GM23338 (cell line): ENCODE measurements around the gene SH3RF3.

Source experiments
- CREB1 ChIP-seq: fragments of 250-450 bp; sonication (Bioruptor Pico); IDR thresholded peaks from 2 replicates; pipeline ENCODE4 v1.5.0; 2020; ENCODE audit warnings: low read depth, mild to moderate bottlenecking, moderate library complexity
- CTCF ChIP-seq, 2 experiments: fragments of 200-600 bp in 1 of 2; sonication (generic) in 1 of 2; conservative IDR thresholded peaks; 2 replicates each; pipeline versions ENCODE4 v1.5.1 to v1.6.1; 2016 to 2017; ENCODE audit warnings: antibody characterized with exemption in 2 of 2, low read depth in 2 of 2, mild to moderate bottlenecking in 2 of 2, moderate library complexity in 1 of 2
- ETS1 ChIP-seq: IDR thresholded peaks from 2 replicates; pipeline ENCODE4 v1.6.1; 2016; ENCODE audit warnings: antibody characterized with exemption
- EZH2 ChIP-seq: fragments of 200-600 bp; sonication (generic); IDR thresholded peaks from one replicate; pipeline ENCODE4 v1.8.0; 2017; ENCODE audit warnings: antibody characterized with exemption, mild to moderate bottlenecking, low read depth; ENCODE audit not compliant: unreplicated experiment
- EZH2phosphoT487 ChIP-seq: fragments of 200-600 bp; sonication (generic); IDR thresholded peaks from one replicate; pipeline ENCODE4 v1.8.1; 2018; ENCODE audit warnings: antibody characterized with exemption; ENCODE audit not compliant: unreplicated experiment
- JUNB ChIP-seq: IDR thresholded peaks from one replicate; pipeline ENCODE4 v1.6.1; 2016; ENCODE audit warnings: antibody characterized with exemption; ENCODE audit not compliant: unreplicated experiment
- NANOG ChIP-seq: IDR thresholded peaks from 2 replicates; pipeline ENCODE4 v1.6.1; 2016; ENCODE audit warnings: antibody characterized with exemption, borderline replicate concordance
- POLR2AphosphoS5 ChIP-seq: IDR thresholded peaks from 2 replicates; pipeline ENCODE4 v1.6.1; 2016; ENCODE audit warnings: antibody characterized with exemption, low read depth
- REST ChIP-seq: IDR thresholded peaks from one replicate; pipeline ENCODE4 v1.6.1; 2018; ENCODE audit warnings: antibody characterized with exemption; ENCODE audit not compliant: unreplicated experiment
- STAT1 ChIP-seq: IDR thresholded peaks from one replicate; pipeline ENCODE4 v1.6.1; 2016; ENCODE audit warnings: antibody characterized with exemption; ENCODE audit not compliant: unreplicated experiment
- ZNF114 ChIP-seq: fragments of 250-450 bp; sonication (Bioruptor Pico); IDR thresholded peaks from 2 replicates; pipeline ENCODE4 v1.5.0; 2020; ENCODE audit warnings: mild to moderate bottlenecking, moderate library complexity
- ZNF331 ChIP-seq: fragments of 250-450 bp; sonication (Bioruptor Pico); IDR thresholded peaks from 2 replicates; pipeline ENCODE4 v1.5.0; 2020; ENCODE audit warnings: low read depth, mild to moderate bottlenecking, moderate library complexity

GRCh38 chr2:109201465-109202327 is 72.7 kb downstream of the SH3RF3 start:
- TF ChIP-seq EZH2 = no peak
- TF ChIP-seq CTCF (conservative IDR thresholded peaks at IDR 0.05; ENCODE audit: low read depth in 2 of 2) = no peak
- no peak for TF ChIP-seq NANOG
- TF ChIP-seq CREB1 = no peak
- no peak for TF ChIP-seq EZH2phosphoT487
- TF ChIP-seq POLR2AphosphoS5 = no peak
- no peak for TF ChIP-seq STAT1
- TF ChIP-seq JUNB = no peak
- no peak for TF ChIP-seq ZNF331 (CRISPR knock-in tag)
- no peak for TF ChIP-seq REST
- no peak for TF ChIP-seq ETS1
- TF ChIP-seq ZNF114 = no peak
